HG03439 (cell line): ENCODE results near the gene NFS1.
"Not testable (repeated sequence)": the region's sequence is repeated elsewhere in the genome, so short reads cannot be mapped to it uniquely, and the experiment has no call there.

Source experiments
- ATAC-seq: cut with Tn5 transposase; IDR thresholded peaks from one replicate; pipeline ENCODE4 v1.9.1; 2021; ENCODE audit warnings: mild to moderate bottlenecking, moderate library complexity; ENCODE audit not compliant: unreplicated experiment

Gene NFS1

GRCh38 chr20:35729836-35730582, 30.9 kb upstream of the NFS1 start:
- no peak for ATAC-seq

DNA sequence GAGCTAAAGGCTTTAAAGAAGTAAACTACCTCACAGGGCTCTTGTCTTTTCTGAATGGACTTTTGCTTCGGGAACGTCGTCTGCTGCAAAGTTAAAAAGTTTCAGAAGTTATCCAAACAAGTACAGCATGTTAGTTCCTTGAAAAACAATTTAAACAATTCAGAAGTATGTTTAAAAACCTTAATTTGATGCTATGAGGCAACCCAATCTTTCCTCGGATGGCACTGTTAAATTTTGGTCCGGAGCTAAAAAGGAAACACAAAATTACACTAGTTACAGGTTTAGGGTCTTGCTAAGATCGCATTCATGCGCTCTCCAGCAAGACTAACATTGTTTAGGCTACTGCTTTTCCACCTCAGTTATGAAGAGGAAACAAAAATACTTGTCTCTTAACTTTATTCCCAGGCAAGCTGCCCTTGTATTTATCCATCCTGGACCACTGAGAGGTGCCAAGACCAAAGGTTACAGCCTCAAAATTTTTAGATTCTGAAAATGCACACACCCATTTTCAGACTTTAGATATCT, 30.2 kb upstream of the NFS1 start:
- ATAC-seq, result no peak

DNA sequence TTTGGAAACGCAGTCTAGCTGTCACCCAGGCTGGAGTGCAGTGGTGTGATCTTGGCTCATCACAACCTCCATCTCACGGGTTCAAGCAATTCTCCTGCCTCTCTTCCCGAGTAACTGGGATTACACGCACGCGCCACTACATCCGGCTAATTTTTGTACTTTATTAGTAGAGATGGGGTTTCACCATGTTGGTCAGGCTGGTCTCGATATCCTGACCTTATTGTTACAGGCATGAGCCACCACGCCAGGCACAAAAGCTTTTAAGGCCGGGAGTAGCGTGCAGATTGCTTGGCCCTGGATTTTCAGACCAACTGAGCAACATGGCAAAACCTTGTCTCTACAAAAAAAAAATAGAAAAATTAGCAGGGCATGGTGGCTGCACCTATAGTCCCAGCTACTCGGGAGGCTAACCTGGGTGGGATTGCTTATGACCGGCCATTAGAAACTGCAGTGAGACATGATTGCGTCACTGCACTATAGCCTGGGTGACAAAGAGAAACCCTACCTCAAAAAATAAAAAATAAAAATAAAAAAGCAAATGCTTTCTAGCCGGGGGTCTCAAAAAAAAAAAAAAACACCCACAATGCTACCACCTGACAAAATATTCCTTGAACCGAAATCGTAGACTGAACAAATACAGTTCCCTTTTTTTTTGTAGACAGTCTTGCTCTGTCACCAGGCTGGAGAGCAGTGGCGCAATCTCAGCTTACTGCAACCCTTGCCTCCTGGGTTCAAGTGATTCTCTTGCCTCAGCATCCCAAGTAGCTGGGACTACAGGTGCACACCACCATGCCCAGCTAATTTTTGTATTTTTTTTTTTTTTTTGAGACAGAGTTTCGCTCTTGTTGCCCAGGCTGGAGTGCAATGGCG, 27.9 kb upstream of the NFS1 start:
- ATAC-seq, result no peak

GRCh38 chr20:35724321-35725230, 25.4 kb upstream of the NFS1 start:
- ATAC-seq, result no peak

GRCh38 chr20:35723652-35724320, 24.6 kb upstream of the NFS1 start:
- not testable (repeated sequence) for ATAC-seq

GRCh38 chr20:35723275-35723639, 24.1 kb upstream of the NFS1 start:
- ATAC-seq, result not testable (repeated sequence)

- ATAC-seq, result no peak
Measured at GRCh38 chr20:35721621-35722020, 22.5 kb upstream of the NFS1 start.

GRCh38 chr20:35721219-35721618, 22.1 kb upstream of the NFS1 start:
- ATAC-seq, result no peak

DNA sequence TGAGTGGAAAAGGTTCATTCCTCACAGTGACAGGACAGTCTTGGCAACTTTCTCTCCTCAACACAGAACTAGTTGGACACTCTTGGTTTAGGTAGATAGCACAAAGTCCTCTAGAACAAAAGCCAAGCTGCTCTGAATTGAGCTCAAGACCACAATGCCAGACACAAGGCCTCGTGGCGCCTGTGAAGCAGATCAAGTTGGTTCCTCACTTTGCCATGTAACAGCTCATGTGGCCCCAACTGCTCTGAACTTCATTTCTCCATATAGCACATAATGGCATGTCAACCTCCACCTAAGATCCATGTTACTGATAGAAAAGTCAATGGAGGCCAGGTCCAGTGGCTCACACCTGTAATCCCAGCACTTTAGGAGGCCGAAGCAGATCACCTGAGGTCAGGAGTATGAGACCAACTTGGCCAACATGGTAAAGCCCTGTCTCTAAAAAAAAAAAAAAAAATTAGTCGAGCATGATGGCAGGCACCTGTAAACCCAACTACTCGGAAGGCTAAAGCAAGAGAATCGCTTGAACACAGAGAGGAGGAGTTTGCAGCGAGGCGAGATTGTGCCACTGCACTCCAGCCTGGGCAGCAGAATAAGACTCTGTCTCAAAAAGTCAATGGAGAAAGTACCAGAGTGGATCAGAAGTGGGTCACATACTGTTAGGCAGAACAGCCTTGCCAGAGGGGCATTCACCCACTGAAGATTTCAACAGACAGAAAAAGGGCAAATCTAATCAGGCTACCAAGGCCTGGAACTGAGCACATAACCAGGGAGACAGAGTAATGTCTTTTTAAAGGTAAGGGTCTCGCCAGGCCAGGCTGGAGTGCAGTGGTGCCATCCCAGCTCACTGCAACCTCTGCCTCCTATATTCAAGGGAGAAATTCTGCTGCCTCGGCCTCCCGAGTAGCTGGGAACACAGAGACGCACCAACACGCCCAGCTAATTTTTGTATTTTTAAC, 21.3 kb upstream of the NFS1 start:
- ATAC-seq, result no peak

GRCh38 chr20:35719717-35720116, 20.6 kb upstream of the NFS1 start:
- ATAC-seq, result no peak

DNA sequence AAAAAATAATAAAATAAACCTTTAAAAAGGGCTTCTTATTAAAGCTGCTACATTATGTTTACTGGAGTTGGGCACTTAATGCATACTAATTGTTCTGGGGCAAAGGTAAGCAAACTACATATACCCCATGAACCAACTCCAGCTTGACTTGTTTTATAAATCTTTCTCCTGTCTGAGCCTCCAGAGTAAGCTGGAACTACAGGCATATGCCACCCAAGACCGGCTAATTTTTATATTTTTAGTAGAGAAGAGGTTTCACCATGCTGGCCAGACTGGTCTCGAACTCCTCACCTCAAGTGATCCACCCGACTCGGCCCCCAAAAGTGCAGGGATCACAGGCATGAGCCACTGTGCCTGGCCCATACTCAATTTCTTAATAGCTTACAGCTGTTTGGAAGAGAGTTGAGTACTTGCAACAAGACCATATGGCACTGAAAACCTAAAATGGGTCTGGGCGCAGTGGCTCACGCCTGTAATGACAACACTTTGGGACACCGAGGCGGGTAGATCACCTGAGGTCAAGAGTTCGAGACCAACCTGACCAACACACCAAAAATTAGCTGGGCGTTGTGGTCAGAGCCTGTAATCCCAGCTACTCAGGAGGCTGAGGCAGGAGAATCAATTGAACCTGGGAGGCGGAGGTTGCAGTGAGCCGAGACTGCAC, 20.0 kb upstream of the NFS1 start:
- ATAC-seq, result no peak

DNA sequence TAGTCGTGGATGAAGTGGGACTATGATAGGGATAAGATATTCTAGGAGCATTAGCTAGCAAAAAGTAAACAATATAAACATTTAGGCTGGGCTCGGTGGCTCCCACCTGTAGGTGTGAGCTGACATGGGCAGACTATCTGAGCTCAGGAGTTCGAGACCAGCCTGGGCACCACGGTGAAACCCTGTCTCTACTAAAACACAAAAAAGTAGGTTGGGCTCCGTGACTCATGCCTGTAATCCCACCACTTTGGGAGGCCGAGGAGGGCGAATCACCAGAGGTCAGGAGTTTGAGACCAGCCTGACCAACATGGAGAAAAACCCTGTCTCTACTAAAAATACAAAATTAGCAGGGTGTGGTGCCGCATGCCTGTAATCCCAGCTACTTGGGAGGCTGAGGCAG, 19.2 kb upstream of the NFS1 start:
- ATAC-seq, result not testable (repeated sequence)

DNA sequence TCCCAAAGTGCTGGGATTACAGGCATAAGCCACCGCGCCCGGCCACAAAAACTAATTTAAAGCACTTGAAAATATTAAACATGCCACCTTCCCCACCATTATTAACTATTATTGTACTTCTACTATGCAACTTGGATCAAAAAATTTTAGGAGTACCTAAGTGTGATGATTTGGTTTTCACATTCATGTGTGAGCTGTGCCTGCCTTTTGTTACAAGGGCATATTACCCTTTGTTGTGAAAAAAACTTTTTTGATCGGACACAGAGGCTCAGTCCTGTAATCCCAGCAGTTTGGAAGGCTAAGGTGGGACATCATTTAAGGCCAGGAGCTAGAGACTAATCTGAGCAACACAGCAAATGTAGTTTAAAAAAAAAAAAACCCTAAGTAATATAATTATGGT, 17.2 kb upstream of the NFS1 start:
- ATAC-seq, result no peak

- no peak for ATAC-seq
Measured at GRCh38 chr20:35715652-35716051, 16.5 kb upstream of the NFS1 start.

- no peak for ATAC-seq
Measured at GRCh38 chr20:35714127-35714526, 15.0 kb upstream of the NFS1 start.

DNA sequence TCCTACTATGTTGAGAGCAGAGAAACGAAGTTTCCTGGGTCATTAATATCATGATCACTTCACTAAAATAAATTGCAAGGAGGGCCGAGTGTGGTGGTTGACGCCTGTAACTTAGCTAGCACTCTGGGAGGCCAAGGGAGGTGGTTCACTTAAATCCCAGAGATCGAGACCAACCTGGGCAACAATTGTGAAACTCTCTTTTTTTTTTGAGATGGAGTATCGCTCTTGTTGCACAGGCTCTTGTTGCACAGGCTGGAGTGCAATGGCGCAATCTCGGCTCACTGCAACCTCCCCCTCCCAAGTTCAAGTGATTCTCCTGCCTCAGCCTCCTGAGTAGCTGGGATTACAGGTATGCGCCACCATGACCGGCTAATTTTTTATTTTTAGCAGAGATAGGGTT, 14.0 kb upstream of the NFS1 start:
- not testable (repeated sequence) for ATAC-seq

GRCh38 chr20:35711588-35712209, 12.5 kb upstream of the NFS1 start:
- no peak for ATAC-seq

DNA sequence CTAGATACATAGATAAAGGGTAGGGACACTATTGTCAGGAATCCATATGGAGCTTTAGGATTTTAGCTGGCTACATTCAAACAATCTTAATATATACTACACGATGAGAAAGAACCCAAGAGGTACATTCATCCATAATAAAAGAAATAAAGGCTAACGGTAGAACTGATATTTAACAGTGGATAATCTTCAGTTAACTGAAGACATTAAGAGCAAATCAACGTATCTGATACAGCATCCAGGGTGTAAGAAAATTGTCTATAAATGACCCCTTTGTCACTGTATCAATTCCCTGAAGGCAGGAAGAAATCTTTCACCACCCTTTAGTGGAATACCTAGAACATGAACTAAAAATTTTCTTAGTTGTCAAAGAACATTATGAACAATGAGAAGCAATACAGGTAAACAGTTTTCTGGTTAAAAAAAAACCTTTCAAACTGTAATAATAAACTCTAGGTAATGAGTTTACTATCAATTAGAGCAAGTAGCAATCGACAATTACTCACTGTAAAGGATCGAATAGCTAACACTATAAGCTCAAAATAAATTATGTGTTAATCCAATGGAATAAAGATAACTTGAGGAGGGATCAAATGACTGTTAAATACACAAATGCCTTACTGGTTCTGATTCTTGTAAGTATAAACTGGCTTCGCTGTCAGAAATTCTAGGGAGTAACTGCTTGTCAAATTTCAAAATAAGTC, 11.9 kb upstream of the NFS1 start:
- no peak for ATAC-seq
